HepG2 (cell line): ENCODE data around the gene CNTROB. TPM values are rescaled to one million over a fixed set of nuclear protein-coding genes. Genes with fewer than 3 reads are reported as not detected.

Source experiments
- AGO1 ChIP-seq: fragments of 200-400 bp; formaldehyde crosslinking; IDR thresholded peaks from 2 replicates; pipeline ENCODE4 v1.6.1; 2017; ENCODE audit warnings: mild to moderate bottlenecking, low read depth, low read length, moderate library complexity; ENCODE audit not compliant: poor library complexity, severe bottlenecking
- CAMTA2 ChIP-seq: sonication (generic); formaldehyde crosslinking; IDR thresholded peaks from 2 replicates; pipeline ENCODE4 v1.4.0; 2020; ENCODE audit warnings: mild to moderate bottlenecking, missing genetic modification reagents, borderline replicate concordance
- CREB1 ChIP-seq, 2 experiments: fragments of 450-650 bp in 1 of 2; IDR thresholded peaks; 2 replicates each; pipeline ENCODE4 v1.6.1; 2016 to 2017; ENCODE audit warnings: control low read depth in 1 of 2, mild to moderate bottlenecking in 1 of 2, missing compliant biosample characterization in 1 of 2, missing genetic modification characterization in 1 of 2
- CSRNP1 ChIP-seq: sonication (generic); formaldehyde crosslinking; IDR thresholded peaks from 2 replicates; pipeline ENCODE4 v1.8.1; 2023; ENCODE audit warnings: mild to moderate bottlenecking, missing genetic modification reagents
- FOXP1 ChIP-seq, 2 experiments: fragments of 450-650 bp in 1 of 2; IDR thresholded peaks; 2 replicates each; pipeline ENCODE4 v1.6.1; 2017 to 2018; ENCODE audit warnings: antibody characterized with exemption in 1 of 2
- ISL2 ChIP-seq: sonication (generic); formaldehyde crosslinking; IDR thresholded peaks from 2 replicates; pipeline ENCODE4 v1.5.0; 2020; ENCODE audit warnings: missing genetic modification reagents
- KDM2A ChIP-seq: sonication (generic); formaldehyde crosslinking; IDR thresholded peaks from 2 replicates; pipeline ENCODE4 v1.4.0; 2020; ENCODE audit warnings: low read depth, missing genetic modification reagents, borderline replicate concordance
- LBX2 ChIP-seq: sonication (generic); formaldehyde crosslinking; IDR thresholded peaks from 2 replicates; pipeline ENCODE4 v1.5.0; 2020; ENCODE audit warnings: missing genetic modification reagents, mild to moderate bottlenecking, borderline replicate concordance
- SIX4 ChIP-seq: sonication (generic); formaldehyde crosslinking; IDR thresholded peaks from 2 replicates; pipeline ENCODE4 v1.4.0; 2020; ENCODE audit warnings: missing genetic modification reagents
- SKI ChIP-seq: fragments of 450-650 bp; IDR thresholded peaks from one replicate; pipeline ENCODE4 v1.6.1; 2018; ENCODE audit warnings: mild to moderate bottlenecking; ENCODE audit not compliant: partially characterized antibody
- STAG1 ChIP-seq: sonication (generic); formaldehyde crosslinking; IDR thresholded peaks from 2 replicates; pipeline ENCODE4 v1.4.0; 2020; ENCODE audit warnings: missing genetic modification reagents
- ZNF205 ChIP-seq: IDR thresholded peaks from 2 replicates; pipeline ENCODE4 v1.6.1; 2018; ENCODE audit warnings: missing biosample characterization, missing genetic modification reagents
- ZNF407 ChIP-seq: sonication (generic); formaldehyde crosslinking; IDR thresholded peaks from one replicate; pipeline ENCODE4 v1.5.1; 2020; ENCODE audit warnings: mild to moderate bottlenecking, missing genetic modification reagents; ENCODE audit errors: not compliant biosample characterization
- ZNF563 ChIP-seq: sonication (generic); formaldehyde crosslinking; IDR thresholded peaks from 2 replicates; pipeline ENCODE4 v1.8.0; 2022; ENCODE audit warnings: mild to moderate bottlenecking, moderate library complexity, missing genetic modification reagents
- ZNF619 ChIP-seq: sonication (generic); formaldehyde crosslinking; IDR thresholded peaks from 2 replicates; pipeline ENCODE4 v1.4.0; 2020; ENCODE audit warnings: mild to moderate bottlenecking, missing genetic modification reagents
- polyA plus RNA-seq, 8 experiments: library from polyadenylated mRNA; depleted of rRNA in 3 of 8; stranded (reverse) in 7 of 8; unstranded in 1 of 8; fragments of >200 nt; fragmentation: Illumina TruSeq in 4 of 8; extraction: Trizol in 4 of 8; gene quantifications; 2 replicates each; pipeline versions ENCODE4 v1.2.1 to v1.2.3, GENCODE V29; 2011 to 2016; ENCODE audit warnings: low read depth in 4 of 8, missing spikeins in 1 of 8, mixed read lengths in 1 of 8; ENCODE audit not compliant: insufficient read depth in 1 of 8
- total RNA-seq, 5 experiments: library from RNA; depleted of rRNA; stranded (reverse); fragments of >200 nt; fragmentation: Illumina TruSeq; extraction: Trizol; gene quantifications; 2 replicates each; pipeline ENCODE4 v1.2.3, GENCODE V29; 2016; ENCODE audit warnings: low read depth in 1 of 5
- TF ChIP-seq, protein P1 (sequence below): sonication (generic); formaldehyde crosslinking; IDR thresholded peaks from 2 replicates; pipeline ENCODE4 v1.5.0; 2020; ENCODE audit warnings: mild to moderate bottlenecking, missing genetic modification reagents, moderate library complexity

Gene CNTROB
- total and polyA plus RNA-seq, 2 of the 13 experiments (the other 11 are each of a cell fraction or from before 2014, with no cell fraction given): 21.2 to 24.1 TPM

DNA sequence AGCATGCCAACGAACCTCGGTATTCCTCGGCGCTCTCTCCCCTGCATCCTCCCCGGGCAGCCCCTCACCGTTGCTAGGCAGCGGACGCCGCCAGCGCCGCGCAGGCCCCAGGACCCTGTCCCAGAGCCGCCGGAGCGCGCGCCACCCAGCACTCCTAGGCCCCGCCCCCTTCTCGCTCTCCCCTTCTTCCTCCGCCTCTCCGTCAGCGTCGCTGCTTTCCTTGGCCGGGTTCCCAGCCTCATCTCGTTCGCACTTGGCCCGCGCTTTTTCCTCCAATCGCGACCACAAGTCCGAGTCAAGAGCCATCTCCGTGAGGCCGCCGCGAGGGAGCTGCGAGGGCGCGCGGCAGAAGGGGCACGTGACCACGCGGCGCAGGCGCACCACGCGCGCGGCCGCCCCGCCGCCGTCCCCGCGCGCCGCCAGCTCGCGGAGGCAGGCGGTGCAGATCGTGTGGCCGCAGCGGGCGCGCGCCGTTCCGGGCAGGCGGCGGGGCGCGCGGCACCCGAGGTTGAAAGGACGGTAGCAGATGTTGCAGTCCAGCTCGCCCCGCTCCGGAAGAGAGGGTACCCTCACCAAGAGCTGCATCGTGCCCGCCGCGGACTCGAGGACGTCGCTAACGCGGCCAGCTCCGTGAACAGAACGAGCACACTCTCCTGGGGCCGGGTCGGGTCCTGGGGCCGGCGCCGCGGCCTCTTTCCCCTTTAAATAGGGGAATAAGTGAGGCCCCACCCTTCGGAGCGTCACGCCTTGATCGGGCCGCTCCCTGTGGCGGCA, 16.2 kb upstream of the CNTROB start, which contains the start of gene RNF227 (continued):
- TF ChIP-seq STAG1 (CRISPR knock-in tag) (no peak), SKI (no peak), ISL2 (CRISPR knock-in tag) (peak; percentile 55; the same call in 1 of the 2 replicates), FOXP1 (IDR thresholded peaks at IDR 0.05) (no peak), FOXP1 (CRISPR knock-in tag; IDR thresholded peaks at IDR 0.05) (no peak), CSRNP1 (CRISPR knock-in tag) (no peak), AGO1 (no peak), CAMTA2 (CRISPR knock-in tag) (no peak), ZNF407 (CRISPR knock-in tag) (peak; percentile 43), KDM2A (CRISPR knock-in tag) (peak; percentile 72), ZNF205 (CRISPR knock-in tag) (0 out of 2 replicates have a peak, but pooled peaks have one; percentile 38), CREB1 (IDR thresholded peaks at IDR 0.05) (no peak), CREB1 (CRISPR knock-in tag; IDR thresholded peaks at IDR 0.05) (no peak), SIX4 (CRISPR knock-in tag) (no peak; the same call in 1 of the 2 replicates), ZNF563 (CRISPR knock-in tag) (peak; percentile 96), LBX2 (CRISPR knock-in tag) (peak; percentile 86; the same call in 1 of the 2 replicates), ZNF619 (CRISPR knock-in tag) (no peak)
- TF ChIP-seq, protein P1, sequence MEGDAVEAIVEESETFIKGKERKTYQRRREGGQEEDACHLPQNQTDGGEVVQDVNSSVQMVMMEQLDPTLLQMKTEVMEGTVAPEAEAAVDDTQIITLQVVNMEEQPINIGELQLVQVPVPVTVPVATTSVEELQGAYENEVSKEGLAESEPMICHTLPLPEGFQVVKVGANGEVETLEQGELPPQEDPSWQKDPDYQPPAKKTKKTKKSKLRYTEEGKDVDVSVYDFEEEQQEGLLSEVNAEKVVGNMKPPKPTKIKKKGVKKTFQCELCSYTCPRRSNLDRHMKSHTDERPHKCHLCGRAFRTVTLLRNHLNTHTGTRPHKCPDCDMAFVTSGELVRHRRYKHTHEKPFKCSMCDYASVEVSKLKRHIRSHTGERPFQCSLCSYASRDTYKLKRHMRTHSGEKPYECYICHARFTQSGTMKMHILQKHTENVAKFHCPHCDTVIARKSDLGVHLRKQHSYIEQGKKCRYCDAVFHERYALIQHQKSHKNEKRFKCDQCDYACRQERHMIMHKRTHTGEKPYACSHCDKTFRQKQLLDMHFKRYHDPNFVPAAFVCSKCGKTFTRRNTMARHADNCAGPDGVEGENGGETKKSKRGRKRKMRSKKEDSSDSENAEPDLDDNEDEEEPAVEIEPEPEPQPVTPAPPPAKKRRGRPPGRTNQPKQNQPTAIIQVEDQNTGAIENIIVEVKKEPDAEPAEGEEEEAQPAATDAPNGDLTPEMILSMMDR (CRISPR knock-in tag): no peak; the same call in 1 of the 2 replicates
